Breast epithelium (tissue), 4 donors: ENCODE results near the gene PDLIM3. TPM values are rescaled to one million over a fixed set of nuclear protein-coding genes. Genes with fewer than 3 reads are reported as not detected.

ENCODE experiments used
- DNase-seq, 2 donors: peaks; one replicate each; pipeline ENCODE4 v3.0.0-alpha.2; 2019; ENCODE audit warnings: low spot score in 2 of 2
- H3K27ac ChIP-seq, 2 donors: fragments of 200-600 bp; sonication (generic) in 1 of 2; one replicate each; pipeline ENCODE4 v1.5.1; 2016 to 2019; ENCODE audit warnings: mild to moderate bottlenecking in 1 of 2
- H3K27me3 ChIP-seq, 2 donors: fragments of 200-600 bp; sonication (generic) in 1 of 2; one replicate each; pipeline versions ENCODE4 v1.5.1 to v1.6.0; 2017 to 2019; ENCODE audit warnings: control low read depth in 1 of 2, mild to moderate bottlenecking in 1 of 2
- H3K36me3 ChIP-seq: fragments of 200-600 bp; one replicate; pipeline ENCODE4 v1.5.1; 2019
- H3K4me1 ChIP-seq, 2 donors: fragments of 200-600 bp; sonication (generic); one replicate each; pipeline ENCODE4 v1.5.1; 2016 to 2019; ENCODE audit warnings: control low read depth in 1 of 2
- H3K4me3 ChIP-seq, 3 donors: fragments of 200-600 bp; sonication (generic); 1 replicate in 2 of 3; 2 replicates in 1 of 3; pipeline ENCODE4 v1.5.1; 2016 to 2019; ENCODE audit warnings: mild to moderate bottlenecking in 3 of 3, moderate library complexity in 2 of 3
- H3K9me3 ChIP-seq, 2 donors: fragments of 200-600 bp; sonication (generic) in 1 of 2; one replicate each; pipeline ENCODE4 v1.5.1; 2016 to 2019; ENCODE audit warnings: control low read depth in 1 of 2
- CTCF ChIP-seq, 3 donors: fragments of 450-650 bp; IDR thresholded peaks; one replicate each; pipeline ENCODE4 v1.5.1; 2016 to 2017; ENCODE audit warnings: antibody characterized with exemption in 3 of 3, mild to moderate bottlenecking in 3 of 3, moderate library complexity in 3 of 3
- POLR2A ChIP-seq: fragments of 450-650 bp; IDR thresholded peaks from one replicate; pipeline ENCODE4 v1.6.1; 2016; ENCODE audit warnings: antibody characterized with exemption, mild to moderate bottlenecking, moderate library complexity
- POLR2AphosphoS5 ChIP-seq, 3 donors: sonication (generic); formaldehyde crosslinking; IDR thresholded peaks; one replicate each; pipeline ENCODE4 v1.6.1; 2017; ENCODE audit warnings: antibody characterized with exemption in 3 of 3
- intact Hi-C: fragments of 100-400 bp; cut with DNase I; formaldehyde crosslinking; loops from one replicate; pipeline ENCODE4 v1.15.1; 2023; ENCODE audit warnings: low total_unique reads
- total RNA-seq, 3 donors: library from RNA; depleted of rRNA; stranded (reverse); fragments of >200 nt; gene quantifications; one replicate each; pipeline ENCODE4 v1.1.0, GENCODE V29; 2016

Gene PDLIM3
- total RNA-seq, 3 donors from 2014 or later: 25.3 to 181 (median 175) TPM

GRCh38 chr4:185522451-185522850 is 12.9 kb downstream of the PDLIM3 start:
- intact Hi-C loops: no loop called here
- TF ChIP-seq POLR2AphosphoS5 (IDR thresholded peaks at IDR 0.05): no peak
- TF ChIP-seq POLR2A: no peak
- no peak for TF ChIP-seq CTCF (IDR thresholded peaks at IDR 0.05)
- no peak overlapping the region for H3K27ac ChIP-seq
- no peaks in the 10 kb centered on the region for H3K36me3 ChIP-seq
- no peak for DNase-seq
- no peaks in the 10 kb centered on the region for H3K4me1 ChIP-seq
- H3K9me3 ChIP-seq: peaks cover 0 to 8% of the 10 kb centered on the region in 2 donors
- H3K27me3 ChIP-seq: no peaks in the 10 kb centered on the region
- H3K4me3 ChIP-seq: no peak overlapping the region

GRCh38 chr4:185520119-185520518 is 15.2 kb downstream of the PDLIM3 start:
- Histone ChIP-seq H3K36me3 (no peaks in the 10 kb centered on the region), H3K27me3 (no peaks in the 10 kb centered on the region), H3K4me3 (no peak overlapping the region), H3K27ac (no peak overlapping the region), H3K9me3 (no peaks in the 10 kb centered on the region), H3K4me1 (no peaks in the 10 kb centered on the region)
- no peak for DNase-seq
- intact Hi-C loops: no loop called here
- TF ChIP-seq CTCF (IDR thresholded peaks at IDR 0.05) (no peak), POLR2A (no peak), POLR2AphosphoS5 (IDR thresholded peaks at IDR 0.05) (no peak)

GRCh38 chr4:185518494-185518893 is 16.8 kb downstream of the PDLIM3 start:
- no peak for TF ChIP-seq CTCF (IDR thresholded peaks at IDR 0.05)
- TF ChIP-seq POLR2AphosphoS5 (IDR thresholded peaks at IDR 0.05): no peak
- TF ChIP-seq POLR2A: no peak
- Histone ChIP-seq H3K36me3 (no peaks in the 10 kb centered on the region), H3K9me3 (no peaks in the 10 kb centered on the region), H3K27me3 (no peaks in the 10 kb centered on the region), H3K27ac (no peak overlapping the region), H3K4me3 (no peak overlapping the region), H3K4me1 (no peaks in the 10 kb centered on the region)
- DNase-seq: no peak
- intact Hi-C loops: no loop called here

- TF ChIP-seq POLR2A (no peak), POLR2AphosphoS5 (IDR thresholded peaks at IDR 0.05) (no peak), CTCF (IDR thresholded peaks at IDR 0.05) (no peak)
- no peak for DNase-seq
- intact Hi-C loops: no loop called here
These were observed 17.2 kb downstream of the PDLIM3 start for GRCh38 chr4:185518069-185518468.

GRCh38 chr4:185515248-185515647 is 20.1 kb downstream of the PDLIM3 start:
- TF ChIP-seq POLR2A (no peak), POLR2AphosphoS5 (IDR thresholded peaks at IDR 0.05) (no peak), CTCF (IDR thresholded peaks at IDR 0.05) (no peak)
- intact Hi-C loops: no loop called here
- DNase-seq: no peak
- H3K36me3 ChIP-seq: no peaks in the 10 kb centered on the region
- no peak overlapping the region for H3K4me3 ChIP-seq
- H3K9me3 ChIP-seq: no peaks in the 10 kb centered on the region
- no peaks in the 10 kb centered on the region for H3K27me3 ChIP-seq
- H3K27ac ChIP-seq: no peak overlapping the region
- H3K4me1 ChIP-seq: no peaks in the 10 kb centered on the region

More at GRCh38 chr4:185518069-185518468, 17.2 kb downstream of the PDLIM3 start:
- Histone ChIP-seq H3K27ac (no peak overlapping the region), H3K9me3 (no peaks in the 10 kb centered on the region), H3K4me3 (no peak overlapping the region), H3K4me1 (no peaks in the 10 kb centered on the region), H3K27me3 (no peaks in the 10 kb centered on the region), H3K36me3 (no peaks in the 10 kb centered on the region)
